NCI-H2081 (cell line): ENCODE data around the gene SNRNP70.

Experiments used
- DNase-seq, 2 experiments: peaks; one replicate each; lab custom pipeline; 2025; lab: John Stamatoyannopoulos, UW

Gene SNRNP70

GRCh38 chr19:49064768-49065611, 20.3 kb upstream of the SNRNP70 start, which contains the start of gene NTF4:
TSS of gene NTF4 (minus strand) at chr19:49064818. CDS start at chr19:49061997, 2,821 bp downstream.
- no peak for DNase-seq

DNA sequence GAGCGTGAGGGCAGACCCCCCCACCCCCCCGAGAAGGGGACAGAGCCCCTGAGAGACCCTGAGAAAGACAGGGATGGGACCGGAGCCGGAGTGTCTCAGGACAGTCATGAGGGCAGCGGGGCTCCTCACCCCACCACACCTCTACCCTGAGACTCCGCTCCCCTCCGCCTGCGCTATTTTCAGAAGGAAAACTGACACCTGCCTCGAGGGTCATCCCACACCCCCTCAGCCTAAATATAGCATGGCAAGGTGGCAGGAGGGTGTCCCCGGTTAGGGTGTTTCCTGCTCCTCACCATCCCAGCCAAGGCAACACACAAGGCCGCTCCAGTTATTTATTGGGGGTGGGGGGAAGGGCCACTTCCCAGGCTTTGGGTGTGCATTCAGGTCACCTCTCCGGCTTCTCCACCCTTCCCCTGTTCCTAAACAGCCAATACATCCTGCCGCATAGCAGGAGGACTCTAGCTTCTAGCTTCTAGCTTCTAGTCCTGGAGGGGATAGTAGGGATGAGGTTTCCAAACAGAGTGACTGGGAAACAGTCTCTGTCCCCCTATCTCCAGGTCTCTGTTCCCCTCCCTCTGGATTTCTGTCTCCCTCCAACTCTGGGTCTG, 19.2 kb upstream of the SNRNP70 start:
- no peak for DNase-seq

- DNase-seq, result no peak
These were observed 17.7 kb upstream of the SNRNP70 start for GRCh38 chr19:49067554-49067953.

GRCh38 chr19:49069026-49069425, 16.2 kb upstream of the SNRNP70 start:
- no peak for DNase-seq

DNA sequence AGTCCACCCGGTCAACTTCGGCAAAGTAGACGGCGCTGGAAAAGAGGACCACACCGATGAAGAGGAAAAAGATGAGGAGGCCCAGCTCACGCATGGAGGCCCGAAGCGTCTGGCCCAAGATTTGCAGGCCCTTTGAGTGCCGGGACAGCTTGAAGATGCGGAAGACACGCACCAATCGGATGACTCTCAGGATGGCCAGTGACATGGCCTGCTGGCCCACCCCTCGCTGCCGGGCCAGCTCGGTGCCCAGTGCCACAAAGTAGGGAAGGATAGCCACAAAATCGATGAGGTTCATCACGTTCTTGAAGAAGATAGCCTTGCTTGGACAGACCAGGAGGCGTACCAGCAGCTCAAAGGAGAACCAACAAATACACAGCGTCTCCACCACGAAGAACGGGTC, 14.8 kb upstream of the SNRNP70 start:
- DNase-seq, result no peak

DNA sequence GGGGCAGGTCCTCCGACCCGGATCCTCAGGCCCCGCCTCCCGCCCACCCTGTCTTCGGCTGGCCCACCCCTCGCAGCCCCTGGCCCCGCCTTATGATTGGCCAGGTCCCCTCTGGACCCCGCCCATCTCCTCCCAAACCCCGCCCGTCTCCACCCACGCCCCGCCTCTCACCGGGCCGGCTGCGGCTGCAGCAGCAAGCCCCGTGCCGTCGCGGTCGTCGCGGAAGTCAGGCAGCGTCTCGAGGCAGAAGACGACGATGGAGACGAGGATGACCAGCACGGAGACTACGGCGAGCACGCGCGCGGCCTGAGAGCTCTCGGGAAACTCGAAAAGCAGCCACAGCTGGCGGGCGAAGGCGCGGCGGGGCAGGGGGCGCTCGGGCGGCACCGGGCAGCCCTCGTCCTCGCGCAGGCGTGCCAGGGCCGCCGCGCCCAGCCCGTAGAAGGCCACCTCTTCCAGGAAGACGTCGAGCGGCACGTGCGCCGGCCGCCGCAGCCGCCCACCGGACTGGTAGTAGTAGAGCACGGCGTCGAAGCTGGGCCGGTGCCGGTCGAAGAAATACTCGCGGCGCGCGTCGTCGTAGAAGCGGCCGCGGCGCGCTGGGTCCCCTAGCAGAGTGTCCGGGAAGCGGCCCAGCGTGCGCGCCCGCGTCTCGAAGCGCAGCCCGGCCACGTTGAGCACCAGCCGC, 13.2 kb upstream of the SNRNP70 start:
- no peak for DNase-seq

DNA sequence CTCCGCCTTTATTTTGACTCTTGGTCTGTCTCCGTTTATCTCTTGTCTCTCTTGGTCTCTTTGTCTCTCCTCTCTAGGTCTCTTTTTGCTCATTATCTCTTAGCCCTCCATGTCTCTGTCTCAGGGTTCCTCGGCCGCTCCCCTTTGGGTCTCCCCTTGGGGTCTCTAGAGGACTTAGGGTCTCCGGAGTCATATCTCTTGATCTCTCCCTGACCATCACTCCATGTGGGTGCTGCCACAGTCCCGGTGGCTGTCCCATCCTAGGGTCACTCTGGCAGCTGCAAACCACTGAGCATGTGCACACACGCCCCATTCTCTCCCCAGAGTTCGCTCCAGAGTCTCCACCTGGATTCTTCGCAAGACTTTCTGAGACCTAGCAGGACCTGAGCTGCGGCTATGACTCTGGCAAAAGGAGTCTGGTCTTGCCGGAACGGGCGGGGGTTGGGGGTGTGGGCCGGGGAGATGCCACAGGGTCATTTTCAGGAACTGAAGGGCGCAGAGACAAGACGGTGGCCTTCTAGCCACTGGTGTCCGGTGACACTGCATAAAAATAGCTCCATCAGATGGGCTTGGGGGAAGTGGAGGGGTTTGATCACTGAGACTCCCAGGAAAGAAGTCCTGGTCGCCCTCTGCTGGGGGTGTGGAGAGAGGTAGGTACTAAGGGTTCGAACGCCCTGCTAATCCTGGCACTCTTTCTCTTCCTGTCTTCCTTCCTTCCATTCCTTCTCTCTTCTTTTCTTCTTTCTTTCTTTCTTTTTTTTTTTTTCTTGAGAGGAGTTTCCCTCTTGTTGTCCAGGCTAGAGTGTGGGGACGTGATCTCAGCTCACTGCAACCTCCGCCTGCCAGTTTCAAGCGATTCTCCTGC, 11.5 kb upstream of the SNRNP70 start:
- DNase-seq, result peak in 1 of 2 experiments; percentile 20

DNA sequence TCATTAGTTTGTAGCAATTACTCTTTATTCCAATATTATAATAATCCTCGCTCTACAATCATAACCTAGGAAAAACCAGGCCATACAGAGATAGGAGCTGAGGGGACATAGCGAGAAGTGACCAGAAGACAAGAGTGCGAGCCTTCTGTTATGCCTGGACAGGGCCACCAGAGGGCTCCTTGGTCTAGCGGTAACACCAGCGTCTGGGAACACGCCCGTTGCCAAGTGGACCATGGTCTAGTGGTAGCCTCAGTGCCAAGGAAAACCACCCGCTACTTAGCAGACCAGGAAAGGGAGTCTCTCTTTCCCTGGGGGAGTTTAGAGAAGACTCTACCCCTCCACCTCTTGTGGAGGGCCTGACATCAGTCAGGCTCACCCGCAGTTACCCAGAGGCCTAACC, 10.4 kb upstream of the SNRNP70 start:
- DNase-seq, result peak; percentile 9 to 43

GRCh38 chr19:49080392-49080791, 4.9 kb upstream of the SNRNP70 start:
- DNase-seq, result no peak

- DNase-seq, result no peak
These were observed 4.0 kb upstream of the SNRNP70 start for GRCh38 chr19:49081273-49081672.

DNA sequence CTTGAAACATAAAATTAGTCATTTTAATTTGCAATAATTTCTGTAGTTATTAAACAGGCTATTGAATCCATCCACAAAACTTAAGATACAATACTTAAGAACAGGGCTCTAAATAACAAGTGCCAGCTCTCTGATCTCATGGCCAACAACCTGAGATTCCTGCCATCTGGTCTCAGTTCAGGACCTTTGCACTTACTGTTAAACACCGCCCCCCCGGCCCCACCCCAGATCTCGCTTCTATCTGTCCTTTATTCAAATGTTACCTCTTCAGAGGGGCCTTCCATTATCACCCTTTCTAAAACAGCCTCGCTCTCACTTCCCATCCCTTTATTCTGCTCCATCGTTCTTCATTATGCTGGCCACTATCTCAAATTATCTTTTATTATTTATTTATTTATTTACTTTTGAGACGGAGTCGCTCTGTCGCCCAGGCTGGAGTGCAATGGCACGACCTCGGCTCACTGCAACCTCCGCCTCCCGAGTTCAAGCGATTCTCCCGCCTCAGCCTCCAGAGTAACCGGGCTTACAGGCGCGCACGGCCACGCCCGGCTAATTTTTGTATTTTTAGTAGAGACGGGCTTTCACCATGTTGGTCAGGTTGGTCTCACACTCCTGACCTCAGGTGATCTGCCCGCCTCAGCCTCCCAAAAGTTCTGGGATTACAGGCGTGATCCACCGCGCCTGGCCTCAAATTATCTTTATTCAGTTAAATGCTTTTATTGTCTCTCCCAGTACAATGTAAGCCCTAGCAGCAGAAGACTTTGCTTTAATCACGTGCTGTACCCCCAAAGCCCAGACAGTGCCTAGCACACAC, 838 bp upstream of the SNRNP70 start:
- DNase-seq, result no peak

DNA sequence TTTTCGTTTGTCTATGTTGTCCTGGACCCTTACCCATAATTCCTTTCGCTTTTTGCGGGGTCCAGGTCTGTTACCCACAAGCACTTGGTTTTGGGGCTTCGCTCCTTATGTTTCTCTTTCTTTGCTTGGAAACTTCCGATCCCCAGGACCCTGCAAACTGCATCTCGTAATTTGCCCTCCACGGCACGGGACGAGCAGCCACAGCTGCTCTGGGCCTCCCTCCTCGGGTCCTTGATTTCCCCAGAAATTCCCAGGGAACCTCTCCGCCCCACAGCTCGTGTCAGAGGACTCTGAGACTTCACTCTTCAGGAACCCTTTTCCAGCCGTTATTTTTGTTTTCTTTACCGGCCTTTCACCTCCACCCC, 599 bp downstream of the SNRNP70 start:
- no peak for DNase-seq

- no peak for DNase-seq
These were observed 1.0 kb downstream of the SNRNP70 start for GRCh38 chr19:49086296-49086695.

DNA sequence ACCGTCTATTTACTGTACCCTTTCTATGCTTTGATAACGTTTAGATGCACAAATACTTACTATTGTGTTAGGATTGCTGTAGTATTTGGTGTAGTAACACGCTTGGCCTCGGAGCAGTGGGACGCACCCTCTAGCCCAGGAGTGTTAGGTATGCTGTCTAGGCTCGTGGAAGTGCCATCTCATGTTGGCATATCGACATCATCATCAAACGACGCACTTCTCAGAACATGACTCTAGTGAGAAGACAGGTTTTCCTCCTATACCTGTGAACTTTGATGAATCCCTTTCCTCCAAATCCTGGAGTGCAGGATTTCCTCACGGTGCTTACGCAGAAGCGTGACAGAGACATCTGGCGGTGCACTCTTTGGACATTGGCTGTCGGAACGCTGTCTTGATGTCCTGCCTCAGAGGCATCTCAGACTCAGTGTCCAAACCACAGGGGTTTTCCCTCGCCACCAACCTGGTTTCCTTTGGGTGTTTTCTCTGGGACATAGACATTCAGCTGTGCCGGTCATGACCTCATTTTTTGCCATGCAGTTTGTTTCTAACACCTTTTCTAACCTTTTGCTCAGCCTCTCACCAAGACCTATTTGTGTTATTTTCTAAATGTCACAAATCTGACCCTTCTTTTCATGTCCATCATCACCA, 6.3 kb downstream of the SNRNP70 start:
- no peak for DNase-seq

GRCh38 chr19:49092686-49093085, 7.4 kb downstream of the SNRNP70 start:
- DNase-seq, result no peak

GRCh38 chr19:49094505-49095482, 9.5 kb downstream of the SNRNP70 start:
- DNase-seq, result no peak

DNA sequence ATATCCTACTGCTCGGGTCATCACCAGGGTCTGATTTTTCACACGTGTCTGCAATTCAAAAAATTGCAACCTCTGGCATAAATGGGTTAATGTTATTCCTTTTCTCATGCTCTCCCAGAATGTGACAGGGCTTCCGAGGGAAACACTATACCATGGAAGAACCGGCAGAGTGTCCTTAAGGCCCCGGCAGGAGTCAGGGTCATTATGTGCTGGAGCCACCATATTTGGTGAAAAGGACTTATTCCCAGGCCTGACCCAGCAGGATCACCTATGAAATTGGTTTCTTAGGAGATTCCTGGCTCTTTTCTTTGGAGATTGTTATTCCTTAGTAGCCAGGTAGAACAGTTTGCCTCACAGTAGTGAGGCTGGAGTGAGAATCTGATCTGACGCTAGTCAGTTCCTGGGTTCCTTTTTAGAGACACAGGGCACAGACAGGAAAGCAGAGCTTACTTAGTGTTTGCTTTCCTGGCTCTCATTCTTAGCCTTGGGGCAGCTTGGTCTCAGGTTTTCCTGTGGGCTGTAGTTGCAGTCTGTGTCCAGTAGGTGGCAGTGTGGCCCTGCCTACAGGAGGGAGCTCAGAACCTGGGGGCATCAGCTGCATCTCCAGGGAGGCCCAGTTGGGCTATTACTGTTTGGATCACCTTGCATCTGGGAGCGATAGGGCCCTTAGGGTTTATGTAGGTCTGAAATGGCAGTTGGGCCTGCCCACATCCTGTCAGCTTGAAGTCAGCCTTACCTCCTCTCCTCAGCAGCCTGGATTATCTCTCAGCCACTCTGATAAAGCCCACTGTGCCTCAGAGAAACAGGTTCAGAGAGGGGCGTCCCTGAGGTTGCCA, 12.4 kb downstream of the SNRNP70 start:
- peak; percentile 75 to 83 for DNase-seq

DNA sequence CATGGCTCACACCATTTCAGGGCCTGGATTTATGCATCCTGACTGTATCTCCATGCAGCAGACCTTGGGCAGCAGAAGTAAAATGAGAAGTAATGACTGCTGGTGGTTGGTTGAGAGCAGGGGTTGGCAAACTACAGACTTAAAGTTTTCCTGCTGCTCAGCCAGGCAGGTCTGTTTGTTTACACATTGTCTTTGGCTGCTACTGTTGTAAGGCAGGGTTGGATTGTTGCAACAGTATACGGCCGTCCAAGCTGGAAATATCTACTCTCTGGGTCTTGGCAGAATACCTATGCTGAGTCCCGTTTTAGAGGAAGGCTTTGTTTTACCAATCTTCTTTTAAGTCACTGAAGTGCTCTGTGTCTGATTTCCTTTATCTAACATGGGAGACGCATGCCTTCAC, 13.5 kb downstream of the SNRNP70 start:
- DNase-seq, result no peak
